ENCODE data around the gene TMEM255A. TPM values are rescaled to one million over a fixed set of nuclear protein-coding genes. Genes with fewer than 3 reads are reported as not detected.
A peak's percentile ranks its signal among the peaks of the same experiment; 100 is the strongest.

Gene TMEM255A
- total RNA-seq, 4 donors from 2014 or later = 3.9 to 7.1 (median 6.1) TPM

DNA sequence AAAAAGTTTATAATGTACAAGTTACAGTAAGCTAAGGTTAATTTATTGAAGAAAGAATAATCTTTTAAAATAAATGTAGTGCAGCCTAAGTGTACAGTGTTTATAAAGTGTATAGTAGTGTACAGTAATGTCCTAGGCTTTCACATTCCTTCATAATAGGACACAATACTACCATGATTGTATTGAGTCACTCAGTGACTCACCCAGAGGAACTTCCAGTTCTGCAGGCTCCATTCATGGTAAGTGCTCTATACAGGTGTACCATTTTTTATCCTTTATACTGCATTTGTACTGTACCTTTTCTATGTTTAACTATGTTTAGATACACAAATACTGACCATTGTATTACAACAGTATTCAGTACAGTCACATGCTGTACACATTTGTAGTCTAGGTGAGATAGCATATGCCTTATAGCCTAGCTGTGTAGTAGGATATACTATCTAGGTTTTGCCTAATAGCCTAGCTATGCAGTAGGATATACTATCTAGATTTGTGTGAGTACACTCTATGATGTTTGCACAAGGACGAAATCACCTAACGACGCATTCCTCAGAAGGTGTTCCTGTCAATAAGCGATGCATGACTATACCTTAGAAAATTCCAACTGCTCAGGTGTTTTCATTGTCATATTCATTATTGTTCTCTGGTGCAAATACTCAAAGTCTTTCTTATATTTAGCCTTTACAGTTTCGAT is 5.5 kb upstream of the TMEM255A start:
- H3K4me3 ChIP-seq = no peak overlapping the region
- TF ChIP-seq, protein P1, sequence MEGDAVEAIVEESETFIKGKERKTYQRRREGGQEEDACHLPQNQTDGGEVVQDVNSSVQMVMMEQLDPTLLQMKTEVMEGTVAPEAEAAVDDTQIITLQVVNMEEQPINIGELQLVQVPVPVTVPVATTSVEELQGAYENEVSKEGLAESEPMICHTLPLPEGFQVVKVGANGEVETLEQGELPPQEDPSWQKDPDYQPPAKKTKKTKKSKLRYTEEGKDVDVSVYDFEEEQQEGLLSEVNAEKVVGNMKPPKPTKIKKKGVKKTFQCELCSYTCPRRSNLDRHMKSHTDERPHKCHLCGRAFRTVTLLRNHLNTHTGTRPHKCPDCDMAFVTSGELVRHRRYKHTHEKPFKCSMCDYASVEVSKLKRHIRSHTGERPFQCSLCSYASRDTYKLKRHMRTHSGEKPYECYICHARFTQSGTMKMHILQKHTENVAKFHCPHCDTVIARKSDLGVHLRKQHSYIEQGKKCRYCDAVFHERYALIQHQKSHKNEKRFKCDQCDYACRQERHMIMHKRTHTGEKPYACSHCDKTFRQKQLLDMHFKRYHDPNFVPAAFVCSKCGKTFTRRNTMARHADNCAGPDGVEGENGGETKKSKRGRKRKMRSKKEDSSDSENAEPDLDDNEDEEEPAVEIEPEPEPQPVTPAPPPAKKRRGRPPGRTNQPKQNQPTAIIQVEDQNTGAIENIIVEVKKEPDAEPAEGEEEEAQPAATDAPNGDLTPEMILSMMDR (IDR thresholded peaks at IDR 0.05) = no peak
- TF ChIP-seq POLR2A (IDR thresholded peaks at IDR 0.05) (no peak), EP300 (IDR thresholded peaks at IDR 0.05) (no peak)
- DNase-seq (ENCODE audit: low spot score in 2 of 2) = no peak
- no peaks in the 10 kb centered on the region for H3K4me1 ChIP-seq
- H3K27ac ChIP-seq = no peak overlapping the region
- peaks cover 0 to 51% of the 10 kb centered on the region in 2 donors for H3K27me3 ChIP-seq
- no peaks in the 10 kb centered on the region for H3K9me3 ChIP-seq
- H3K36me3 ChIP-seq = no peaks in the 10 kb centered on the region
- 82 to 89% methylated on average over 5 of the region's 5 CpGs for WGBS, 2 donors

DNA sequence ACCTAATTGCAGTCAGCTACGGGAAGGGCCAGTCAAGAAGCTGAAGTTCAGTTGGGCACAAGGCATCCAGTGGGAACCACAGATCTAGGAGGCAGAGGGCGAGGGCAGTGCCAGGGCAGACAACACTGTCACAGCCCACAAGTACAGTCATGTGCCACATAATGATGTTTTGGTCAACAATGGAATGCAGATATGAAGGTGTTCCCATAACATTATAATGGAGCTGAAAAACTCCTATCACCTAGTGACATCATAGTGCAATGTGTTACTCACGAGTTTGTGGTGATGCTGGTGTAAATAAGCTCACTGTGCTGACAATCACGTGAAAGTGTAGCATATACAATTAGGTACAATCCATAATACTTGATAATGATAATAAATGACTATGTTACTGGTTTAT is 4.5 kb upstream of the TMEM255A start:
- H3K4me1 ChIP-seq = no peaks in the 10 kb centered on the region
- no peak for TF ChIP-seq POLR2A (IDR thresholded peaks at IDR 0.05)
- no peak overlapping the region for H3K27ac ChIP-seq
- DNase-seq (ENCODE audit: low spot score in 2 of 2) = no peak
- no peak overlapping the region for H3K4me3 ChIP-seq
- H3K36me3 ChIP-seq = no peaks in the 10 kb centered on the region
- peaks cover 0 to 55% of the 10 kb centered on the region in 2 donors for H3K27me3 ChIP-seq
- H3K9me3 ChIP-seq = no peaks in the 10 kb centered on the region
- WGBS, 2 donors = 41 to 51% methylated on average over 4 of the region's 4 CpGs

- WGBS, 2 donors = 40 to 51% methylated on average over 4 of the region's 4 CpGs
- no peak for TF ChIP-seq EP300 (IDR thresholded peaks at IDR 0.05)
- TF ChIP-seq, protein P1 (IDR thresholded peaks at IDR 0.05) = no peak
- no peak for TF ChIP-seq POLR2A (IDR thresholded peaks at IDR 0.05)
- peaks cover 0 to 84% of the 10 kb centered on the region in 2 donors for H3K27me3 ChIP-seq
Measured at GRCh38 chrX:120311727-120312063, 434 bp upstream of the TMEM255A start.

DNA sequence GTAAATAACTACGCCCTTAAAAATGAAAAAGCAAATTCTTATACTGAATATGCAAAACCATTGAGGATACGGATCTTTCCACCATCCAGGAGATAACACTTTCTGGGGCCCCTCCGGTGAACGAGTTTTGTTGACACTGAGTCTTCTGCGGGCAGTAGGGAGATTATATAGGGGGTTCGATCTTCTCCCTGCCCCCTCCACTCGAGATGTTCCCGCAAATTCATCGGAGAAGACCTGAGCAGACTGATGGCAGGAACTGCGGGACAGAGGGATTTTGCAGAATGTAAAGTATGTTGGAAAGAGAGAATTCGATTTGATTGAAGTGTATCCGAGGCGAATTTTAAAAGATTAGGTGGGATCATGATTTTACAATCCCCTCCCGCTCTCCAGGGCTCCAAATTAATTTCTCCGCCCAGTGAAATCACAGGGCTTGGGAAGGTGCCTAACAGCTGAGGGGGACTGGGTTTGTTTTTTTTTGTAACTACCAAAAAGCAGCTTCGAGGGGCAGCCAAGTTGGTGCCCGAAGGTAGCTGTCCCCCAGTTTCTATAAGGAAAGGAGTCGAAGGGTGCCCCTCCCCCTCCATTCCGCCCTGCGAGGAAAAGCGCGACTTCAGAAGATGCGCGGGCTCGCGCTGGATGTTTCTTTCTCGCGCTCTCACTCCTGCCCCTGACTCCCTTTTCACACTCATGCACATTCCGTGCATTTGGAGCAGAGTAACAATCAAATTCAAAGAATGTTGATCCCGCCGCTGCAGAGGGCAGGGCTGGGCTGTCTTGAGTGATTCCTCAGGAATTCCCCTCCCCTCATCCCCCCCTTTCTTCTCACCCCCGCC is 1.2 kb downstream of the TMEM255A start:
- DNase-seq (ENCODE audit: low spot score in 2 of 2) = no peak
- 0 to 39% methylated on average over 27 to 32 of the region's 32 CpGs for WGBS, 2 donors

More at GRCh38 chrX:120311727-120312063, 434 bp upstream of the TMEM255A start:
- H3K27ac ChIP-seq = no peak overlapping the region
- H3K4me1 ChIP-seq = peaks cover 0 to 18% (median 0%) of the 10 kb centered on the region in 4 donors
- no peak overlapping the region for H3K4me3 ChIP-seq
- DNase-seq (ENCODE audit: low spot score in 2 of 2) = no peak
- no peaks in the 10 kb centered on the region for H3K36me3 ChIP-seq
- no peaks in the 10 kb centered on the region for H3K9me3 ChIP-seq

More for the DNA sequence above, 1.2 kb downstream of the TMEM255A start:
- H3K27ac ChIP-seq = peak overlapping the region in 1 of 4 donors; percentile 37
- H3K4me3 ChIP-seq = peak overlapping the region; percentile 23 to 55 (median 34)
- H3K4me1 ChIP-seq = peaks cover 0 to 18% (median 0%) of the 10 kb centered on the region in 4 donors
- H3K27me3 ChIP-seq = peaks cover 0 to 86% of the 10 kb centered on the region in 2 donors
- H3K9me3 ChIP-seq = no peaks in the 10 kb centered on the region
- no peaks in the 10 kb centered on the region for H3K36me3 ChIP-seq
- TF ChIP-seq, protein P1 (IDR thresholded peaks at IDR 0.05) = no peak
- TF ChIP-seq POLR2A (IDR thresholded peaks at IDR 0.05) (no peak), EP300 (IDR thresholded peaks at IDR 0.05) (no peak)
